ENCODE results near the gene BCL11B. TPM values are rescaled to one million over a fixed set of nuclear protein-coding genes. Genes with fewer than 3 reads are reported as not detected.

Gene BCL11B
- total RNA-seq, 6 donors from 2014 or later = 1.1 to 4.5 (median 2.2) TPM

DNA sequence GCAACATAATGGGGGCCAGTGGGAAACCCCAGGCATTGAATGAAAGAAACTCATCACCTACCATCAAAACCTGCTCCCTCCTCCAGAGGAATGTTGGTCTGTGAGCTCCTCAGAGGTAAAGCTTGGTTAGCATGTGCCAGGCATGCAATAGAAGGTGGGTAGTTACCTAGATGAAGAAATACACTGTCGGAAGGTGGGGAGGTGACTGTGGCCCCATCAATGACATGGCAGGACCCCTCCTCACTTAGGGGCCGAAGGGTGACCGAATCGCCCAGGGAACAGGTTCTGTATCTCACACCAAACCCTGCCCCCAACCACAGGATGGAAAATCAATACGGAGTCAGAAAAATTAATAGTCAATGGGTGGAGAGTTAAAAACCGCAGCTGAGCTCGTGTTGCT, 135.6 kb downstream of the BCL11B start:
- DNase-seq (no peak), ATAC-seq (ENCODE audit: low FRiP score in 2 of 2) (no peak)
- TF ChIP-seq POLR2A (IDR thresholded peaks at IDR 0.05) (no peak), EP300 (IDR thresholded peaks at IDR 0.05) (no peak), POLR2AphosphoS5 (IDR thresholded peaks at IDR 0.05) (no peak), CTCF (IDR thresholded peaks at IDR 0.05) (no peak)
- Histone ChIP-seq H3K36me3 (no peaks in the 10 kb centered on the region), H3K27me3 (no peaks in the 10 kb centered on the region), H3K4me1 (no peaks in the 10 kb centered on the region), H3K27ac (no peak overlapping the region), H3K4me3 (no peak overlapping the region), H3K9me3 (no peaks in the 10 kb centered on the region)
- 88 to 94% methylated on average over 7 of the region's 7 CpGs for WGBS, 2 donors

GRCh38 chr14:99136047-99136400, 136.0 kb downstream of the BCL11B start:
- Histone ChIP-seq H3K9me3 (no peaks in the 10 kb centered on the region), H3K4me1 (no peaks in the 10 kb centered on the region), H3K4me3 (no peak overlapping the region), H3K36me3 (no peaks in the 10 kb centered on the region), H3K27me3 (no peaks in the 10 kb centered on the region), H3K27ac (no peak overlapping the region)
- DNase-seq = no peak
- ATAC-seq (ENCODE audit: low FRiP score in 2 of 2) = no peak
- TF ChIP-seq CTCF (IDR thresholded peaks at IDR 0.05) (no peak), POLR2A (IDR thresholded peaks at IDR 0.05) (no peak), POLR2AphosphoS5 (IDR thresholded peaks at IDR 0.05) (no peak), EP300 (IDR thresholded peaks at IDR 0.05) (no peak)
- 87 to 89% methylated on average over 5 of the region's 5 CpGs for WGBS, 2 donors

DNA sequence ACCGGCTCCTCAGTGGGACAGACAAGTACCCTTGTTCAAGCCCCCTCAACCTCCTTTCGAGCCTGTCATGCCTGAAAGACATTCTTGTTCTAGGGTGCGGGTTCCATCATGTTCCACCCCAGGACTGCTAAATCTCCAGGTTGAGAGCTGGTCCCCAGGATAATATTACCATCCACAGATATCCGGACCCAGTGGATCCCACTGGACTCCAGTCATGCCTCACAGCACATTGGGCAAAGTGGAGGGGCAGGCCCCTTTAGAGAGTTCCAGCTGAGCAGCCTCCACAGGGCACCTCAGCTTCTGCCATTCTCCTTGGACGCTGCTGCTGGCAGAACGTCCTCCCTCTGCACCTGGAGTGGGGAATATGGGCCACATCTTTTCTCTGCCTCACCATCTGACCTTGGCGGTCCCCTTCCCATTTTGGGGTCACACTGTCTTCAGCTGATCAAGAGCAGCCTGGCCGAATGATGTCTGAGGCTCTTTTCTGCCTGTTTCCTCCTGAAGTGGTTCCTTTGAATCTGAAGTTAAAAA, 137.4 kb downstream of the BCL11B start:
- DNase-seq = no peak
- WGBS, 2 donors = 92 to 95% methylated on average over 8 of the region's 8 CpGs

DNA sequence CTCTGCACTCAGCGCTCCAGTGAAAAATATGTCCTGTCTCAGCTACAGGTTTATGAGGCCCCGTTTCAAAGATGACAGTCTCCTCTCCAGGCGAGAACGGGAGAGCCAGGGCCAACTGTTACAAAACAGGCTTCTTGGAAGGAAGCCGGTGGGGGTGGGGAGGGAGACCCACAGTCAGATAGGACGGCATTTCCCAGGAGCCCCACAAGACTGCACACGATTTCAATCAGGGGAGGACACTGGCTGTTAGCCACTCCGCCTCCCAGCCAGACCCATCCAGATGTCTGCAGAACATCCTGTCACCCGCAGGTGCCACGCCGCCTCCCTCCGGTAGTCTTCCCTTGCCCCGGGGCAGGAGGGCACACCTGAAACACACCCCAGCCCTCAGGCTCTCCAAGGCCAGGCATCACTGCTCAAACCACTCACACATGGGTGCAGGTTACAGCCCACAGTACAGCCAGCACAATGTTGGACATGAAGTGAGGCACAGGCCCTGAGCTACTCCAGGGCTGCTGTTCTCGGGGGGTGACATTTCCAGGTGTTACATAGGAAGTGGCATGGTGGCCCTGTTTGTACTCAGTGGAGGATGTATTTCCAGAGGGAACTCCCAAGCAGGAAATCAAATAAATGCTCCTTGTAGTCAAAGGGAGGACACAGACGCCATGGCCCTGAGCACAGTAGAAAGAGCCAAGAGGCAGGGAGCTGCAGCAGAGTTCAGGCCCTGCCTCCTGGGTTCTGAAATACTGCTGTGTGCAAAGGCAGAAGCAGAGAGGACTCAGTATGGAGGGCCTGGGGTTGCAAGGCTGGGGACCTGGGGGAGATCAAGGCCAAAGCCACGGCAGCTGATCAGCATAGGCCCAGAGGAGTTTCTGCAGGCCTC, 138.1 kb downstream of the BCL11B start:
- WGBS, 2 donors = 59 to 60% methylated on average over 10 to 16 of the region's 16 CpGs
- DNase-seq (peak in 1 of 2 donors; percentile 19), ATAC-seq (ENCODE audit: low FRiP score in 2 of 2) (no peak)
- H3K36me3 ChIP-seq = no peaks in the 10 kb centered on the region
- H3K9me3 ChIP-seq = no peaks in the 10 kb centered on the region
- H3K4me1 ChIP-seq = no peaks in the 10 kb centered on the region
- H3K27me3 ChIP-seq = no peaks in the 10 kb centered on the region
- no peak overlapping the region for H3K27ac ChIP-seq
- no peak for TF ChIP-seq POLR2AphosphoS5 (IDR thresholded peaks at IDR 0.05)
- no peak for TF ChIP-seq EP300 (IDR thresholded peaks at IDR 0.05)
- TF ChIP-seq CTCF (IDR thresholded peaks at IDR 0.05) = no peak
- TF ChIP-seq POLR2A (IDR thresholded peaks at IDR 0.05) = no peak
- no peak overlapping the region for H3K4me3 ChIP-seq

More for the DNA sequence above, 137.4 kb downstream of the BCL11B start:
- H3K4me3 ChIP-seq = no peak overlapping the region
- H3K36me3 ChIP-seq = no peaks in the 10 kb centered on the region
- no peaks in the 10 kb centered on the region for H3K4me1 ChIP-seq
- TF ChIP-seq POLR2A (IDR thresholded peaks at IDR 0.05) (no peak), POLR2AphosphoS5 (IDR thresholded peaks at IDR 0.05) (no peak), CTCF (IDR thresholded peaks at IDR 0.05) (no peak), EP300 (IDR thresholded peaks at IDR 0.05) (no peak)
- no peak overlapping the region for H3K27ac ChIP-seq
- no peak for ATAC-seq (ENCODE audit: low FRiP score in 2 of 2)
- H3K9me3 ChIP-seq = no peaks in the 10 kb centered on the region
- H3K27me3 ChIP-seq = no peaks in the 10 kb centered on the region

Measured in upper lobe of left lung (tissue), 6 donors.